ENCODE results near the gene F2RL1. TPM values are rescaled to one million over a fixed set of nuclear protein-coding genes. Genes with fewer than 3 reads are reported as not detected.

Gene F2RL1
- total RNA-seq, 1 donor from 2014 or later = 8.0 TPM

DNA sequence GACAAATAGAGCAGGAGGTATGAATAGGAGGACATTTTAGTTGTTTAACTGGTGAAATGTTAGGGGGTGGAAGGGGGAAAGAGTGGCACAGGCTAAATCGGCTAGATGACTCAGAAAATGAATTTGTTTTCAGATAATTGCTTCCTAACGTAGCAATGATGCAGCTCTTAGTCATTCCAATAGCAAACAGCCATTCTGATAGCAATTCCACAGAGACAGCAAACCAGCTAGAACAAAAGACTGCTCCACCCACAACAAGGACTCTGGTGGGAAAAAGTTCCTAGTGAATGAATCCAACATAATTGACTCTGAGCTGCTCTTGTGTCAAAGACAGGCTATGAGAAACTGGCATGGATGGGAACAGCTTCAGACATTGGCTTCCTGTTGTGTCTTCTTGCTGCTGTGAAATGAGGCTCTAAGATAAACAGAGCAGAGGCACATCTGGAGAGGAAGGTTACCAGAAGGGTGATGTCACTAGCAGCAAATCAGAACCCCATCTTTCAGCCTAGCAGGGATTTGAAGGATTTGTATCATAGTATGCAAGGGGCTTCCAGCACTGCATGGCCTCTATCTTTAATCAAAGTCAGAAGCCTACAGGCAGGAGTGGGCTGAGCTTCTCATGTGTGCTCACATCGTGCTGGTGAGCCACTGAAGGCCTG lies 28.1 kb upstream of the F2RL1 start:
- H3K4me1 ChIP-seq = peaks cover 20% of the 10 kb centered on the region
- no peak for DNase-seq
- TF ChIP-seq, protein P1, sequence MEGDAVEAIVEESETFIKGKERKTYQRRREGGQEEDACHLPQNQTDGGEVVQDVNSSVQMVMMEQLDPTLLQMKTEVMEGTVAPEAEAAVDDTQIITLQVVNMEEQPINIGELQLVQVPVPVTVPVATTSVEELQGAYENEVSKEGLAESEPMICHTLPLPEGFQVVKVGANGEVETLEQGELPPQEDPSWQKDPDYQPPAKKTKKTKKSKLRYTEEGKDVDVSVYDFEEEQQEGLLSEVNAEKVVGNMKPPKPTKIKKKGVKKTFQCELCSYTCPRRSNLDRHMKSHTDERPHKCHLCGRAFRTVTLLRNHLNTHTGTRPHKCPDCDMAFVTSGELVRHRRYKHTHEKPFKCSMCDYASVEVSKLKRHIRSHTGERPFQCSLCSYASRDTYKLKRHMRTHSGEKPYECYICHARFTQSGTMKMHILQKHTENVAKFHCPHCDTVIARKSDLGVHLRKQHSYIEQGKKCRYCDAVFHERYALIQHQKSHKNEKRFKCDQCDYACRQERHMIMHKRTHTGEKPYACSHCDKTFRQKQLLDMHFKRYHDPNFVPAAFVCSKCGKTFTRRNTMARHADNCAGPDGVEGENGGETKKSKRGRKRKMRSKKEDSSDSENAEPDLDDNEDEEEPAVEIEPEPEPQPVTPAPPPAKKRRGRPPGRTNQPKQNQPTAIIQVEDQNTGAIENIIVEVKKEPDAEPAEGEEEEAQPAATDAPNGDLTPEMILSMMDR (IDR thresholded peaks at IDR 0.05) = no peak
- intact Hi-C loops (cut with DNase I) = no loop called here
- no peaks in the 10 kb centered on the region for H3K27me3 ChIP-seq
- H3K4me3 ChIP-seq = no peak overlapping the region
- H3K9me3 ChIP-seq = no peaks in the 10 kb centered on the region
- ATAC-seq = peak; percentile 70
- H3K27ac ChIP-seq = peak overlapping the region; percentile 80
- no peaks in the 10 kb centered on the region for H3K36me3 ChIP-seq

DNA sequence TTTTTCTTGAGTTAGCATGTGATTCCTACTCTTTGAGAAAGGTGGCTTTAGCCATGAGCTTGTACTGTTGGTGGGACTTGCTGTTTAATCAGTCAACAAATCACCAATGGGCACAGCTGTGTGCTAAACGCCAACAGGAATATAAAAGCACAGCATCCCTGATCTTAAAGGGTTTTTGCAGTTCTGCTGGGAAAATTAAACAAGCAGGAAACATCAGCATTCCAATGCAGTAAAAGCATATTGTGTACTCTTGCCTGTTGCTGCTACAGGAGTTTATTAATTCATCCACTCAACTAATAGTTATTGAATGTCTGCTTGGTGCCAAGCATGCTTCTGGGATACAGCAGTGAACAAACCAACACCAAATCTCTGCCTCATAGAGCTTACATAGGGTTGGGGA lies 27.4 kb upstream of the F2RL1 start:
- no peaks in the 10 kb centered on the region for H3K36me3 ChIP-seq
- ATAC-seq = no peak
- H3K4me3 ChIP-seq = no peak overlapping the region
- H3K27ac ChIP-seq = peak overlapping the region; percentile 43
- peaks cover 20% of the 10 kb centered on the region for H3K4me1 ChIP-seq
- no peaks in the 10 kb centered on the region for H3K27me3 ChIP-seq
- intact Hi-C loops (cut with DNase I) = no loop called here
- H3K9me3 ChIP-seq = no peaks in the 10 kb centered on the region
- DNase-seq = no peak
- TF ChIP-seq, protein P1 (IDR thresholded peaks at IDR 0.05) = no peak

DNA sequence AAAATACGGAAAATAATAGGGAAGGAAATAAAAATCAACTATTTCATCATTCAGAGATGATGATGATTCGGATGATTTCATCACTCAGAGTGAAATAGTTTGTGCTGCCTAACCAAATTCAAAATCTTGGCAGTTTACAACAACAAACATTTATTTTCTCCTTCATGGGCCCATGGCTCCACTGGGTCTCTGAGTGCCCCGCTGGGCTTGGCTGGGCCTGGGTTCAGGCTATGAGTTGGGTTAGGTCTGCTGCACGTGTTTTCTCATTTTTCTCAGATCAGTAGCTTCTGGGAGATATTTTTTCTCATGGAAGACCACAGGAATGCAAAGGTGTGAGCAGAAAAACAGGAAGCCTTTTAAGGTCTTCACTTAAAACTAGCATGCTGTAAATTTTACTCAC lies 24.0 kb upstream of the F2RL1 start:
- intact Hi-C loops (cut with DNase I) = no loop called here

DNA sequence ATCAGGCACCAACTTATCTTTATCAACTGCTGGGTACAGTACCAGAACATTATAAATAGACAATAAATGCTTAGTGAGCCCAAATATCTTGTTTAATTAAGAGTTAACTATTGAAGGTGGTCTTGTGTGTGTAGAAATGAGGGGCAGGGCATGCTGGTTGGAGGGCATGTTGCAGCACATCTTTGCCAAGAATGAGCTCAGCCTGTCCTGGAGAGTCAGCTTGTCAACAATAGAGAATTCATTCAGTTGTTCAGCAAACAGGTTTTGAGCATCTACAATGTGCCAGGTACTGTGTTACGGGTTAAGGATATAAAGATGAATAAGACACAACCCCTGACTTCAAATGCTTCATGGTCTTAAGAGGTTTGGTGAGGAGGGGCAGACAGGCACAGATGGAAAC lies 19.2 kb upstream of the F2RL1 start:
- H3K4me3 ChIP-seq = no peak overlapping the region
- no peaks in the 10 kb centered on the region for H3K9me3 ChIP-seq
- no peak overlapping the region for H3K27ac ChIP-seq
- TF ChIP-seq, protein P1 (IDR thresholded peaks at IDR 0.05) = no peak
- no peaks in the 10 kb centered on the region for H3K36me3 ChIP-seq
- ATAC-seq (no peak), DNase-seq (no peak)
- intact Hi-C loops (cut with DNase I) = no loop called here
- peaks cover 4% of the 10 kb centered on the region for H3K4me1 ChIP-seq
- no peaks in the 10 kb centered on the region for H3K27me3 ChIP-seq

More for the DNA sequence above, 24.0 kb upstream of the F2RL1 start:
- Histone ChIP-seq H3K27ac (no peak overlapping the region), H3K27me3 (no peaks in the 10 kb centered on the region), H3K4me1 (peaks cover 20% of the 10 kb centered on the region), H3K36me3 (no peaks in the 10 kb centered on the region), H3K4me3 (no peak overlapping the region), H3K9me3 (no peaks in the 10 kb centered on the region)
- ATAC-seq (no peak), DNase-seq (peak; percentile 6)
- TF ChIP-seq, protein P1 (IDR thresholded peaks at IDR 0.05) = no peak

DNA sequence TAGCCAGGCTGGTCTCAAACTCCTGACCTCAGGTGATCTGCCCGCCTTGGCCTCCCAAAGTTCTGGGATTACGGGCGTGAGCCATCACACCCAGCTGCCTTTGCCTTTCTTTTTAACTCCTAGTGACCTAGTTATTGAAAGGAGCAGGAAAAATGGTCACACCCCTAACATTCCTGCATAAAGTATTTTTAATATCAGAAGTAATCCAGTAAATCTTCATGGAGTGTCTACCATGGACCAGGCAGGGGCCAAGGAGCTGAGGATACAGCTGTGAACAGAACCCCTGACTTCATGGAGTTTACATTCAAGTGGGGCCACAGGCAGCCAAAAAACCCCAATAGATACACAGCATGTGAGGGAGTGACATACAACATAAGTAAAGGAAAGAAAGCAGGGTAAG lies 18.3 kb upstream of the F2RL1 start:
- Histone ChIP-seq H3K4me3 (no peak overlapping the region), H3K27ac (no peak overlapping the region)

More for the DNA sequence above, 18.3 kb upstream of the F2RL1 start:
- DNase-seq (no peak), ATAC-seq (no peak)
- intact Hi-C loops (cut with DNase I) = no loop called here
- no peaks in the 10 kb centered on the region for H3K27me3 ChIP-seq
- TF ChIP-seq, protein P1 (IDR thresholded peaks at IDR 0.05) = no peak
- H3K9me3 ChIP-seq = no peaks in the 10 kb centered on the region
- H3K36me3 ChIP-seq = no peaks in the 10 kb centered on the region
- H3K4me1 ChIP-seq = peaks cover 4% of the 10 kb centered on the region
